Measurements from ENCODE around the gene TMEM247.
A peak's percentile ranks its signal among the peaks of the same experiment; 100 is the strongest.
"Not testable (repeated sequence)": the region's sequence is repeated elsewhere in the genome, so short reads cannot be mapped to it uniquely, and the experiment has no call there.

Gene TMEM247

GRCh38 chr2:46459694-46460093 lies 19.7 kb upstream of the TMEM247 start:
- no peak for DNase-seq

- no peak for DNase-seq
These were observed 19.0 kb upstream of the TMEM247 start for GRCh38 chr2:46460241-46460921.

GRCh38 chr2:46461011-46461674 lies 18.2 kb upstream of the TMEM247 start:
- peak; percentile 81 for DNase-seq

DNA sequence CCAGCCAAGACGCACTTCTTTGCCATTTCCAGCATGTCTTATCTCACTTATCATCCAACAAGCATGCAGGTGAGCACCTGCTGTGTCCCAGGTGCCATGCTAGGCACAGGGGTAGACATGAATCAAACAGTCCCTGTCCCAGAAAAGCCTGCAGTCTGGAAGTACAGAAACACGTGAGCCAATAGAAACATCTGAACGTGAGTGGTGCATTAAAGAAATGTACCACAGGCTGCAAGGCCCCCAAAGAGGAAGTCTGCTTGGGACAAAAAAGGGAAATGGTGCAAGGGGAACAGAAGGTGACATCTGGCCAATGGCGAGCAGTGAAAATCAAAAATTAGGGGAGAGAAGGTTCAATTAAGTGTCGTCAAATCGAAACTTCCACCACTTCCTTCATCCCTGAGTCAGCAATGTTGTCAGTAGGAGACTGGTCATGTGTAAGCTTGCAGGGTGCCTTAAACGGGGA lies 17.6 kb upstream of the TMEM247 start:
- no peak for DNase-seq

- no peak for DNase-seq
These were observed 16.4 kb upstream of the TMEM247 start for GRCh38 chr2:46462936-46463335.

- no peak for DNase-seq
These were observed 10.2 kb upstream of the TMEM247 start for GRCh38 chr2:46469116-46469515.

DNA sequence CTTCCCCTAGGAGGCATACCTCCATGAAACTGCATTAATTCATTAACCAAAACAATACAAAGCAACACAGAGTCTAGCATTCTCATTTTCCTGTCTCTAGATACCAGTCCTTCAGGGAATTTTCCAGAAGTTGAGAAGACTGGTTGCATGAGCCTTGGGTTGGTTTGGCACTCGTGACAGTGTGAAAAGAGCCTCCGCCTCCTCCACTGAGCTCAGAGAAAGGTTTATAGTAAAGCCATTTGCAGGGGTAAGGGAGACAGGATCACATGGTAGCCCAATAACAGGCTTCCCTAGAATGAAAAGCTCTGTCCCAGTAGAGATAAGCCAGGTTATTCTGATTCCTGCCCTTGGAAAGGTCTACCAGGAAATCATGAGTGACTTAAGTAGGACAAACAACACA lies 9.7 kb upstream of the TMEM247 start:
- DNase-seq = no peak

DNA sequence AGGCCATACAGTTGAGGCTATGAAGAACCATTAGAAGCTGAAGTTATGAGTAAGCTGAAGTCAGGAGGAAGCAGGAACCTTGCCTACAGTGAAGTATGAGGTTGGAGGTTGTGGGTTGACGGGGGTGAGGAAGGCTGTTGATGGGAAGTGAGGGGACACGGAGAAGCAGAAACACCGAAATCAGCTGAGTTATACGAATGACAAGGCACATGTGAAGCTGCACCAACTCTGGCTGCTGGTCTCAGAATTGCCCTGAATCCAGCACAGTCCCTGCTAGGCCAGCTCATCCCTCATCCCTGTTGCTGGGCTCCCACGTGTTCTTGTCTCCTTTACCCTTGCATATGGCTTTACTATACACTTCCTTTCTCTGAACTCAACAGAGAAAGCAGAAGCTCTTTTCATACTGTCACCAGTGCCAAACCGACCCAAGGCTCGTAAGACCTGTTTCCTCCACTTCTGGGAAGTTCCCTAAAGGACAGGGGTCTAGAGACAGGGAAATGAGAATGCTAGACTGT lies 9.2 kb upstream of the TMEM247 start:
- DNase-seq = no peak

DNA sequence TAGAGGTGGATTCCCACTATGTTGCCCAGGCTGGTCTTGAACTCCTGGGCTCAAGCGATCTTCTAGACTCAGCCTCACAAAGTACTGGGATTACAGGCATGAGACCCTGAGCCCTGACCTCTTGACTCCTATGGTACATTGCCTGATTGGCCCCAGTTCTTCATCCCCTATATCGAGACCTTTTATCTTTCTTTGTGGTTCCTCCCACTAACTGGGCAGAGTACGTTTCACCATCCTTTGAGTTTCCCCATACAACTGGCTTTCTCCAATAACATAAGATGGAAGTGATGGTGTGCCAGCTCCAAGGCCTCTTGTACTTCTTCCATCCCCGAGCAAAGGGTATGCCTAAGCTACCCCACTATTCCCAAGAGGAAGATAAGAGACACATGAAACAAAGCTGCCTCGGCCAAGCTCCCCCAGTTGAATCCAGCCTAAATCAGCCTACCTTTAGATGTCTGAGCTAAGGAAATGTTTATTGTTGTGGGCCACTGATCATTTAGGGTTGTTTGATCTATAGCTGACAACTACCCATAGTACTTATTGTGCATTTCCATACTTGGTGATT lies 8.3 kb upstream of the TMEM247 start:
- no peak for DNase-seq

DNA sequence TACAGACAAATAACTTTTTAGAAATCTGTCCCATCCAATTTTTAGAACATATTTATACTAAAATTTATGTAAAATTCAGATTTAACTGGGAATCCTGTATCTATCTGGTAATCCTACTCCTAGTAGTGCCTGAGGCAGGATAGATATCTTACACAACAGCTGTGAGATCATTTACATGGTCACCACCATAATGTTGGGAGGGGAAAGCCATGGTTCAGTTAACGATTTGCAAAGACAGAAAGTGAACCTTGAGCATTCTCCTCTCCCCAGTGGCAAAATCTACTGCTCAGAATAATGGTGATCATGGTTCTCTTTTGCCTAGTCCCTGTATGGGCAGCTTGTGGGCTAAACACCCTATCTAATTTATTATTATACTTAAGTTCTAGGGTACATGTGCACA lies 7.7 kb upstream of the TMEM247 start:
- no peak for DNase-seq

DNA sequence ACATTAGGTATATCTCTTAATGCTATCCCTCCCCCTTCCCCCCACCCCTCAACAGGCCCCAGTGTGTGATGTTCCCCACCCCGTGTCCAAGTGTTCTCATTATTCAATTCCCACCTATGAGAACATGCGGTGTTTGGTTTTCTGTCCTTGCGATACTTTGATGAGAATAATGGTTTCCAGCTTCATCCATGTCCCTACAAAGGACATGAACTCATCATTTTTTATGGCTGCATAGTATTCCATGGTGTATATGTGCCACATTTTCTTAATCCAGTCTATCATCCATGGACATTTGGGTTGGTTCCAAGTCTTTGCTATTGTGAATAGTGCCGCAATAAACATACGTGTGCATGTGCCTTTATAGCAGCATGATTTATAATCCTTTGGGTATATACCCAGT lies 7.2 kb upstream of the TMEM247 start:
- DNase-seq = not testable (repeated sequence)

- not testable (repeated sequence) for DNase-seq
These were observed 1.9 kb upstream of the TMEM247 start for GRCh38 chr2:46477462-46477861.

DNA sequence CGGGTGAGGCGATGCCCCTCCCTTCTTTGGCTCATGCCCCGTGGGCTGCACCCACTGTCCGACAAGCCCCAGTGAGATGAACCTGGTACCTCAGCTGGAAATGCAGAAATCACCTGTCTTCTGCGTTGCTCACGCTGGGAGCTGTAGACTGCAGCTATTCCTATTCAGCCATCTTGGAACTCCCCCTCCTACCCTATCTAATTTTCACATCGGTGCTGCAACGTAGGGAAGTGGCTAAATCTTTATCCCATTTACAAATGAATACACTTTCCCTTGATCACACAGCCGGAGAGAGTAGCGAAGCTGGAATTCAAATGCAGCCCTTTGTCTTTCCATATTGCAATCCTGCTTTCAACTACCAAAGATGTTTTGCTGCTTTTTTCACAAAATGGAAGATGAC lies 1.4 kb upstream of the TMEM247 start:
- DNase-seq = no peak

GRCh38 chr2:46480562-46480961 lies 1.2 kb downstream of the TMEM247 start:
- DNase-seq = no peak

DNA sequence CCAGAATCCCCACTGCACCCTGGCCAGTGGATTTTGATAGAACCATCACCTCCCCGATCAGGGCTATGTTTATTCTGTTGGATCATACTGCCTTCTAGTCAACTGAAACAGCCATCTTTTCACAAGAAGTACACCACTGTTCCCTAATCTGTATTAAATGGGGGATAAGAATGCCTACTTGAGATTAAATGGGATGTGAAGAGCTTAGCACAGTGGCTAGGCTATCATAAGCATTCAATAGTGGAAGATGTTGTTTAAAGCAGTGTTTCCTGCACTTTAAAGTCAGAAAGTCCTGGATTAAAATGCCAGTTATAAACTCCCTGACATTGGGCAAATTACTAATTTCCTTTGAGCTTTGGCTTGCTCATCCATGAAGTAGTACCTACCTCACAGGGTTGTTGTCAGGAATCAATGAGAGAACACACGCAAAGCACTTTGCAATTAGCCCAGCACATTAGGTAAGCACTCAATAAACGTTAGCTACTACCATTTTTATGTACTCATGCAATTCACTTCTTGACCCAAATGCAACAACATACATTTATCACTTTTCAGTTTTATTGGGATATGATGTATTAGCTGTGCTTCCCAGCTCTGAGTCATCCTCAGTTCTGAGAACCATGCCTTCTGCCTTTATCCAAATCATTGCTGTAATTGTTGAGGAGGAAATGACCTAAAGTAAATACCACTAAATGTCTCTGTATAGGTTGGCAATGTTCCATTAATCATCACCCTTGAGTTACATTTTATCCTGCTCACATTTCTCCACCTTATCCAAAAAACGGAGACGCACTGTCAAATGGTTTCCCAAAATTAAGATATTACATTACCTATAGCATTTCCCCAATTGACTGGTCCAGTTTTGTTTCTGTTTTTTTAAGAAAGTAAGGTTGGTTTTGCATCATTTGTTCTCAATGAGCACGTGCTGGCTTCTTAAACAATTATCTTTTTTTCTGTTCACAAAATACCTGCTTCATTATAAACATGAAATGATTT lies 2.1 kb downstream of the TMEM247 start:
- no peak for DNase-seq

DNA sequence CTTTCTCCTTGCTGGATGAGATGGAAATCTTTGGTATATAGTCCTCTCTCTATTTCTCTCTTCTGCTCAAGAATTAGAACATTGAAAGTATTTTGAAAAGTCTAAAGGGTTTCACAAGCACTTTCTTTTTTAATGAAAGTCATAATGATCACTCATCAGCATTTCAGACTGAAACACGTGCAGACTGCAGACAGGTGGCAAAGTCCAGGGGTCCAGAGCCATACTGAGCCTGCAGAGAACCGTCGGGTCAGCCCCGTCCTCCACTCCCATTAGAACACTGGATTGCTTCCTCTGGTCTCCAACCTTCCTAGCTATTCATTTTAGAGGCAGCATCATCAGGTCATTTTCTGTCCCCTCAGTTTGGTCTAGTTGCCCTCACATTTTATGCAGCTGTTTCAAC lies 3.1 kb downstream of the TMEM247 start:
- DNase-seq = no peak

DNA sequence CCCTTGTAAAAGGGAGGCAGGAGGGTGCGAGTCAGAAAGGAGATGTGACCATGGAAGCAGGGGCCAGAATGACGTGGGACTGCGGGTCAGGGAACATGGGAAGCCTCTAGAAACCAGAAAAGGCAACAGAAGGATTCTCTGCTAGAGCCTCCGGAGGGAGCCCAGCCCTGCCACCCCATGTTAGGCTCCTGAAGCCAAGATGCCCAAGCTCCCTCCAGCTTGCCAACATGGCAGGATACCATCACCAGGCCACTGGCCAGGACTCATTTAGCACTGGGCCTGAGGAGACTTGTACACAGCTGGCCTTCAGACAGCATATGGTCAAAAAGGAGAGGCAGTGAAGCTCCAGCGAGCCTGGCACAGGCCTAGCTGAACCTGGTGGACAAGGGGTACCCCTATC lies 5.6 kb downstream of the TMEM247 start:
- no peak for DNase-seq

GRCh38 chr2:46486436-46486835 lies 7.1 kb downstream of the TMEM247 start:
- DNase-seq = no peak

- no peak for DNase-seq
These were observed 8.4 kb downstream of the TMEM247 start for GRCh38 chr2:46487667-46488335.

DNA sequence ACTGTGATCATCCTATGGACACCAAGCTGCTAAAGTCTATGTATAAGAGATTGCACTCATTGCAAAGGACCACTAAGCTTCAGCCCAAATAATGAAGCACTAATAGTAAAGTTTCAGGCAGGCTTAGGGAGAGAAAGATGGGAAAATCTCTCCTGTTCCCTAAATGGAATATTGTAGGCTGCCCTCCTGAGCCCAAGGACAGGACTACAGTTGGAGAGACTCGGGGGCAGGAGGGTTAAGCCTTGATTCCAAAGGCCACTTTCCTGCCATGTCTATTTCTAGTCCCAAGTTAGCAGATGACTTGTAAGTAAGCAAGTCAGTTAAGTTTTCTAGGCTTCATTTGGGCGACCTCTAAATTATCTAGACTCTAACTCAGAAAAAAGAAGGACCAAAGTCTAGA lies 9.0 kb downstream of the TMEM247 start:
- no peak for DNase-seq

DNA sequence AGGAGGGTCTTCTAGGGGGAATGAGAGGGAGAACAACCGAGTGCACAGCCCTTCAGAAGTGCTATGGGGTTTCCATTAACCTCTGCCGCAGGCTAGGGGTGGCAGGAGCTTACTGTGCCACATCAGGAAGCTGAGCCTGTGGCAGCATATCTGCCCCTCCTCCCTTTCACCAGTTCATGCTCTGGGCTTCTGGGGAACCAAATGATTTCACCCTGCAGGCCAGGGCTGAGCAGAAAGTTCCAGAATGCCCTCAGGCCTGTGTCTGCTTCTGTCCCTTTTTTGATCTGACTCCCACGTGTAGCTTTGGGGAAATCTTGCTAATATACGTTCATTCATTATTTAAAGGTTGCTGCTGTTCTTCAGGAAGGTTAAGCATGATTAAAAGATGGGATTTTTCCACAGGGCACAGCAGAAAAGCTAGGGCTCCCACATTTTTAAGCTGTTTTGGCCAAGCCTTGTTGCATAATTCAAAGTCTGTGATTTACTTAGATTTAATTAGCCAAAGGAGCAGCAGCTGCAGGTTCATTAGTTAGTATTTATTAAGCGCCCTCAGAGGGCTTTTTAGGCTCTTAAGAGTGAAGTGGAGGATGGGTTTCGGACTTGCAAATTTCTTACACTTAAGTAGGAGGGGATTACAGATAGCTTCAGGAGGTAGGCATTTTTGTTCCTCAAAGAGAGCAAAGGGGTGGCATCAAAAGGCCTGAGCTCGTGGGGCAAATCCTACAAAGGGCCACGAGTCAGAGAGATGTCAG lies 10.2 kb downstream of the TMEM247 start:
- DNase-seq = no peak

Measured in activated T-cell treated with anti-CD3 and anti-CD28 coated beads, Interleukin-2, amount 50 U/mL, for 1 hour (primary cell).